ENCODE results near the gene C16orf54. TPM values are rescaled to one million over a fixed set of nuclear protein-coding genes. Genes with fewer than 3 reads are reported as not detected.
"Not testable (repeated sequence)": the region's sequence is repeated elsewhere in the genome, so short reads cannot be mapped to it uniquely, and the experiment has no call there.

Gene C16orf54
- total and polyA plus RNA-seq, 7 donors, result 0.46 to 10.1 (median 1.0) TPM; not detected in 1

GRCh38 chr16:29729116-29729521 lies 16.7 kb downstream of the C16orf54 start:
- TF ChIP-seq EP300 (IDR thresholded peaks at IDR 0.05), result no peak
- TF ChIP-seq CTCF (IDR thresholded peaks at IDR 0.05), result peak in 2 of 4 experiments; percentile 25 to 30
- H3K27ac ChIP-seq, result no peak overlapping the region
- intact Hi-C loops (cut with DNase I), result no loop called here
- H3K36me3 ChIP-seq, result no peaks in the 10 kb centered on the region
- H3K4me1 ChIP-seq, result peaks cover 0 to 5% (median 0%) of the 10 kb centered on the region in 4 donors
- peaks cover 0 to 8% (median 0%) of the 10 kb centered on the region in 3 donors for H3K27me3 ChIP-seq
- no peaks in the 10 kb centered on the region for H3K9me3 ChIP-seq
- DNase-seq, result no peak
- 39 to 52% methylated on average over 6 of the region's 6 CpGs for WGBS, 2 donors
- no peak overlapping the region for H3K4me3 ChIP-seq

GRCh38 chr16:29727452-29727851 lies 18.3 kb downstream of the C16orf54 start:
- Histone ChIP-seq H3K9me3 (no peaks in the 10 kb centered on the region), H3K4me3 (no peak overlapping the region)

GRCh38 chr16:29726845-29727377 lies 18.9 kb downstream of the C16orf54 start:
- no peak overlapping the region for H3K4me3 ChIP-seq
- peaks cover 0 to 4% (median 0%) of the 10 kb centered on the region in 3 donors for H3K27me3 ChIP-seq
- TF ChIP-seq EP300 (IDR thresholded peaks at IDR 0.05), result no peak
- TF ChIP-seq CTCF (IDR thresholded peaks at IDR 0.05), result no peak
- no peak for TF ChIP-seq POLR2AphosphoS5 (IDR thresholded peaks at IDR 0.05)
- WGBS, 2 donors, result 82 to 87% methylated on average over 9 of the region's 9 CpGs
- no peaks in the 10 kb centered on the region for H3K9me3 ChIP-seq
- intact Hi-C loops (cut with DNase I), result no loop called here
- DNase-seq, result no peak
- no peak overlapping the region for H3K27ac ChIP-seq
- H3K4me1 ChIP-seq, result peaks cover 0 to 5% (median 0%) of the 10 kb centered on the region in 4 donors
- H3K36me3 ChIP-seq, result no peaks in the 10 kb centered on the region

More at GRCh38 chr16:29727452-29727851, 18.3 kb downstream of the C16orf54 start:
- intact Hi-C loops (cut with DNase I), result no loop called here
- Histone ChIP-seq H3K4me1 (peaks cover 0 to 5% (median 0%) of the 10 kb centered on the region in 4 donors), H3K27me3 (peaks cover 0 to 4% (median 0%) of the 10 kb centered on the region in 3 donors), H3K27ac (no peak overlapping the region), H3K36me3 (no peaks in the 10 kb centered on the region)
- no peak for DNase-seq
- WGBS, 2 donors, result 88 to 91% methylated on average over 7 of the region's 7 CpGs
- TF ChIP-seq POLR2A (IDR thresholded peaks at IDR 0.05), result no peak
- no peak for TF ChIP-seq EP300 (IDR thresholded peaks at IDR 0.05)
- TF ChIP-seq CTCF (IDR thresholded peaks at IDR 0.05), result no peak
- no peak for TF ChIP-seq POLR2AphosphoS5 (IDR thresholded peaks at IDR 0.05)

- H3K27me3 ChIP-seq; H3K4me1 ChIP-seq; H3K27ac ChIP-seq; H3K9me3 ChIP-seq; H3K4me3 ChIP-seq; H3K36me3 ChIP-seq; intact Hi-C loops (cut with DNase I): not testable (repeated sequence)
- TF ChIP-seq CTCF (IDR thresholded peaks at IDR 0.05), result peak in 3 of 4 experiments; percentile 31 to 47 (median 35)
- DNase-seq, result peak; percentile 79
- WGBS, 2 donors, result 42 to 46% methylated on average over 23 to 24 of the region's 24 CpGs
These were observed 24.5 kb downstream of the C16orf54 start for GRCh38 chr16:29721167-29721879.

Measured in sigmoid colon (tissue), 7 donors.